HEK293 (cell line): ENCODE data around the gene EIF4G1.

Experiments used
- CTCF ChIA-PET: fragments of 350-600 bp; formaldehyde crosslinking; extraction: SDS; loops from one replicate; lab custom pipeline; 2021; ENCODE audit warnings: antibody characterized with exemption; lab: Yijun Ruan, JAX
- POLR2A ChIA-PET: fragments of 300-600 bp; formaldehyde crosslinking; extraction: SDS; loops from one replicate; lab custom pipeline; 2020; ENCODE audit warnings: antibody characterized with exemption, inconsistent platforms; lab: Yijun Ruan, JAX
- H3K27ac ChIP-seq: fragments of 200-500 bp; sonication (Bioruptor generic); 2 replicates; pipeline ENCODE4 v1.5.1; 2014; ENCODE audit warnings: low read depth, low read length, control low read depth, inconsistent platforms; ENCODE audit errors: extremely low read depth
- H3K36me3 ChIP-seq, 2 experiments: fragments of 200-500 bp in 1 of 2; sonication (Bioruptor generic) in 1 of 2; 1 replicate in 1 of 2; 2 replicates in 1 of 2; pipeline ENCODE4 v1.5.1; 2014 to 2017; ENCODE audit warnings: inconsistent platforms in 2 of 2, low read length in 2 of 2; ENCODE audit not compliant: control insufficient read depth in 2 of 2, insufficient read depth in 1 of 2
- H3K4me1 ChIP-seq: fragments of 200-500 bp; sonication (Bioruptor generic); 2 replicates; pipeline ENCODE4 v1.5.1; 2014; ENCODE audit warnings: mild to moderate bottlenecking, low read length, inconsistent platforms; ENCODE audit not compliant: control insufficient read depth, insufficient read depth
- H3K4me3 ChIP-seq: 2 replicates; pipeline ENCODE4 v1.5.1; 2011; ENCODE audit warnings: low read depth, mild to moderate bottlenecking, control low read depth, low read length, moderate library complexity
- H3K9me3 ChIP-seq: fragments of 200-500 bp; sonication (Bioruptor generic); 2 replicates; pipeline ENCODE4 v1.5.1; 2014; ENCODE audit warnings: low read depth, low read length, inconsistent platforms; ENCODE audit not compliant: control insufficient read depth, insufficient read depth
- FEZF1 ChIP-seq: fragments of 450-650 bp; formaldehyde crosslinking; IDR thresholded peaks from 2 replicates; pipeline ENCODE4 v1.5.1; 2016; ENCODE audit warnings: missing biosample characterization, missing genetic modification characterization
- GLI2 ChIP-seq: fragments of 450-650 bp; formaldehyde crosslinking; IDR thresholded peaks from 2 replicates; pipeline ENCODE4; 2017; ENCODE audit warnings: missing biosample characterization, missing genetic modification characterization, low read depth, borderline replicate concordance
- KLF1 ChIP-seq: fragments of 450-650 bp; formaldehyde crosslinking; IDR thresholded peaks from 2 replicates; pipeline ENCODE4 v1.5.1; 2016; ENCODE audit warnings: missing biosample characterization, missing genetic modification characterization
- YY1 ChIP-seq: fragments of 450-650 bp; formaldehyde crosslinking; IDR thresholded peaks from 2 replicates; pipeline ENCODE4 v1.5.1; 2018; ENCODE audit warnings: missing biosample characterization, missing genetic modification characterization
- ZBTB11 ChIP-seq: fragments of 450-650 bp; formaldehyde crosslinking; conservative IDR thresholded peaks from 2 replicates; pipeline ENCODE4 v1.5.1; 2016; ENCODE audit warnings: low read depth, missing biosample characterization, missing genetic modification characterization
- ZIC2 ChIP-seq: fragments of 450-650 bp; formaldehyde crosslinking; IDR thresholded peaks from 2 replicates; pipeline ENCODE4 v1.5.1; 2016; ENCODE audit warnings: missing biosample characterization, missing genetic modification characterization
- ZNF132 ChIP-seq: fragments of 450-650 bp; formaldehyde crosslinking; IDR thresholded peaks from 2 replicates; pipeline ENCODE4 v1.5.1; 2017; ENCODE audit warnings: missing biosample characterization, missing genetic modification characterization, borderline replicate concordance
- ZNF140 ChIP-seq: fragments of 450-650 bp; formaldehyde crosslinking; IDR thresholded peaks from 2 replicates; pipeline ENCODE4 v1.5.1; 2016; ENCODE audit warnings: missing biosample characterization, missing genetic modification characterization
- ZNF174 ChIP-seq: fragments of 450-650 bp; formaldehyde crosslinking; IDR thresholded peaks from 2 replicates; pipeline ENCODE4 v1.5.0; 2017; ENCODE audit warnings: missing biosample characterization, mild to moderate bottlenecking, missing genetic modification characterization
- ZNF324 ChIP-seq: fragments of 450-650 bp; formaldehyde crosslinking; IDR thresholded peaks from 2 replicates; pipeline ENCODE4 v1.5.1; 2016; ENCODE audit warnings: missing biosample characterization, missing genetic modification characterization
- ZNF48 ChIP-seq: fragments of 450-650 bp; formaldehyde crosslinking; IDR thresholded peaks from 2 replicates; pipeline ENCODE4 v1.5.1; 2016; ENCODE audit warnings: missing biosample characterization, missing genetic modification characterization
- ZNF530 ChIP-seq: fragments of 450-650 bp; formaldehyde crosslinking; IDR thresholded peaks from 2 replicates; pipeline ENCODE4 v1.5.1; 2016; ENCODE audit warnings: low read depth, missing biosample characterization, missing genetic modification characterization
- ZNF600 ChIP-seq: fragments of 450-650 bp; formaldehyde crosslinking; IDR thresholded peaks from 2 replicates; pipeline ENCODE4 v1.5.1; 2016; ENCODE audit warnings: missing biosample characterization, missing genetic modification characterization
- TF ChIP-seq, protein P1 (sequence below): fragments of 450-650 bp; formaldehyde crosslinking; IDR thresholded peaks from 2 replicates; pipeline ENCODE4 v1.5.1; 2016; ENCODE audit warnings: missing biosample characterization, missing genetic modification characterization

The EIF4G1 gene

DNA sequence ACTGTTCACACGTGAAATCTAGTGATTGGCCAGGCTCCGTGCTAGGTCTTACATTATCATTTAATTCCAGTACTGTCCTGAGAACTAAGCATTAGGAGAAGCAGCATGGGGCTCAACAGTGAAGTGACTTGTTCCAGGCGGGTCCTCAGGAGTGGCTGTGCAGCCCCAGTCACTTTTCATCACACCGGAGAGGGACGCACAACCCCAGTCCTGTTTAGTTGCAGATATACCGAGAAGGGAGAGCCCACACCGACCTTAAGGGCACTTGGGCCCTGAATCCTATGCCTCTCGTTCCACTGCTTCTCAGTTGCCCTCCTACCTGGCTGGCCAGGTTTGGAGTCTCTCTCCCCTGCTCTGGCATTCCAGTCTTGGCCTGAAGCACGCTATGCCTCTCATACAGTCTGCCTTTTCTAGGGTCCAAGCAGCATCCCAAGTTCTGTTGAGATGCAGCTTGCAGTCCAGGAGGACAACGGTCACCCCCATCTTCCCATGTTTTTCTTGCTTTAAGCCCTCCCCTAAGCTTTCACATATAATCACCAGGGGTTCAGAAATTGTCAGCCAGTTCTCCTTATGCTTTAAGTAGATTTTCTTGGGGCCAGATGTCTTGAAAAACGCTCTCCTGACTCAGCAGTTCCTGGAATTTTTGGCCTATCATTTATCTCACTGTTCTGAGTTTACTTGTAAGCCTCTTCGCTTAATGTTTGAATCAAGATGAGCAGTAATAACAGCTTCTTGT, 33.1 kb downstream of the EIF4G1 start:
- no peak for TF ChIP-seq FEZF1 (tag by site-specific recombination)
- no peak for TF ChIP-seq ZNF132
- no peak for TF ChIP-seq ZBTB11 (tag by site-specific recombination)
- no peak for TF ChIP-seq ZNF174
- TF ChIP-seq ZIC2 (tag by site-specific recombination) = no peak
- no peak for TF ChIP-seq YY1 (tag by site-specific recombination)
- no peak for TF ChIP-seq ZNF600 (tag by site-specific recombination)
- TF ChIP-seq, protein P1, sequence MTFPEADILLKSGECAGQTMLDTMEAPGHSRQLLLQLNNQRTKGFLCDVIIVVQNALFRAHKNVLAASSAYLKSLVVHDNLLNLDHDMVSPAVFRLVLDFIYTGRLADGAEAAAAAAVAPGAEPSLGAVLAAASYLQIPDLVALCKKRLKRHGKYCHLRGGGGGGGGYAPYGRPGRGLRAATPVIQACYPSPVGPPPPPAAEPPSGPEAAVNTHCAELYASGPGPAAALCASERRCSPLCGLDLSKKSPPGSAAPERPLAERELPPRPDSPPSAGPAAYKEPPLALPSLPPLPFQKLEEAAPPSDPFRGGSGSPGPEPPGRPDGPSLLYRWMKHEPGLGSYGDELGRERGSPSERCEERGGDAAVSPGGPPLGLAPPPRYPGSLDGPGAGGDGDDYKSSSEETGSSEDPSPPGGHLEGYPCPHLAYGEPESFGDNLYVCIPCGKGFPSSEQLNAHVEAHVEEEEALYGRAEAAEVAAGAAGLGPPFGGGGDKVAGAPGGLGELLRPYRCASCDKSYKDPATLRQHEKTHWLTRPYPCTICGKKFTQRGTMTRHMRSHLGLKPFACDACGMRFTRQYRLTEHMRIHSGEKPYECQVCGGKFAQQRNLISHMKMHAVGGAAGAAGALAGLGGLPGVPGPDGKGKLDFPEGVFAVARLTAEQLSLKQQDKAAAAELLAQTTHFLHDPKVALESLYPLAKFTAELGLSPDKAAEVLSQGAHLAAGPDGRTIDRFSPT (tag by site-specific recombination) = no peak
- no peak for TF ChIP-seq ZNF530 (tag by site-specific recombination)
- ChIA-PET POLR2A (no interaction called here), CTCF (interaction anchor here (0.5 to 3.1 kb wide), 4 partner anchors 14 to 106 kb away, joined by 3 to 13 read pairs (median 4); partner anchors contain the start of genes CLCN2 and POLR2H)
- Histone ChIP-seq H3K4me3 (no peak overlapping the region), H3K36me3 (peaks cover 0 to 60% of the 10 kb centered on the region in 2 experiments; a peak in 1 of 3 replicates), H3K4me1 (no peaks in the 10 kb centered on the region), H3K27ac (no peak overlapping the region), H3K9me3 (no peaks in the 10 kb centered on the region)

GRCh38 chr3:184348057-184348382, 33.6 kb downstream of the EIF4G1 start:
- CTCF ChIA-PET = interaction anchor here (0.5 to 3.1 kb wide), 3 partner anchors 13 to 98 kb away, joined by 3 to 13 read pairs (median 3); partner anchors contain the start of genes CLCN2 and POLR2H
- H3K27ac ChIP-seq = no peak overlapping the region
- peaks cover 0 to 60% of the 10 kb centered on the region in 2 experiments; a peak in 1 of 3 replicates for H3K36me3 ChIP-seq
- H3K4me1 ChIP-seq = no peaks in the 10 kb centered on the region
- H3K9me3 ChIP-seq = no peaks in the 10 kb centered on the region
- TF ChIP-seq ZNF48 (tag by site-specific recombination) (no peak), GLI2 (tag by site-specific recombination) (no peak), KLF1 (tag by site-specific recombination) (no peak), ZNF324 (tag by site-specific recombination) (no peak), ZNF140 (tag by site-specific recombination) (no peak)
- TF ChIP-seq, all 188 proteins: peak for 0
- POLR2A ChIA-PET = interaction anchor here (1.1 kb wide), 1 partner anchor 13 kb away, joined by 3 read pairs; no protein-coding TSS in a partner anchor
- H3K4me3 ChIP-seq = no peak overlapping the region
